Peyer's patch (tissue), 4 donors: ENCODE data around the gene SEC11A.

Experiments
- POLR2A ChIP-seq, 2 donors: fragments of 450-650 bp; IDR thresholded peaks; one replicate each; pipeline ENCODE4 v1.5.1; 2017; ENCODE audit warnings: antibody characterized with exemption in 2 of 2, mild to moderate bottlenecking in 2 of 2, moderate library complexity in 2 of 2
- TF ChIP-seq, protein P1 (sequence below), 6 experiments: fragments of 450-650 bp in 4 of 6; fragments of 200-600 bp in 2 of 6; sonication (generic) in 1 of 6; IDR thresholded peaks; one replicate each; pipeline ENCODE4 v1.5.1; 2017 to 2019; ENCODE audit warnings: antibody characterized with exemption in 6 of 6, mild to moderate bottlenecking in 3 of 6, moderate library complexity in 1 of 6

GRCh38 chr15:84685304-84685703 is 30.6 kb downstream of the SEC11A start:
- TF ChIP-seq, protein P1, sequence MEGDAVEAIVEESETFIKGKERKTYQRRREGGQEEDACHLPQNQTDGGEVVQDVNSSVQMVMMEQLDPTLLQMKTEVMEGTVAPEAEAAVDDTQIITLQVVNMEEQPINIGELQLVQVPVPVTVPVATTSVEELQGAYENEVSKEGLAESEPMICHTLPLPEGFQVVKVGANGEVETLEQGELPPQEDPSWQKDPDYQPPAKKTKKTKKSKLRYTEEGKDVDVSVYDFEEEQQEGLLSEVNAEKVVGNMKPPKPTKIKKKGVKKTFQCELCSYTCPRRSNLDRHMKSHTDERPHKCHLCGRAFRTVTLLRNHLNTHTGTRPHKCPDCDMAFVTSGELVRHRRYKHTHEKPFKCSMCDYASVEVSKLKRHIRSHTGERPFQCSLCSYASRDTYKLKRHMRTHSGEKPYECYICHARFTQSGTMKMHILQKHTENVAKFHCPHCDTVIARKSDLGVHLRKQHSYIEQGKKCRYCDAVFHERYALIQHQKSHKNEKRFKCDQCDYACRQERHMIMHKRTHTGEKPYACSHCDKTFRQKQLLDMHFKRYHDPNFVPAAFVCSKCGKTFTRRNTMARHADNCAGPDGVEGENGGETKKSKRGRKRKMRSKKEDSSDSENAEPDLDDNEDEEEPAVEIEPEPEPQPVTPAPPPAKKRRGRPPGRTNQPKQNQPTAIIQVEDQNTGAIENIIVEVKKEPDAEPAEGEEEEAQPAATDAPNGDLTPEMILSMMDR (IDR thresholded peaks at IDR 0.05) = no peak
- no peak for TF ChIP-seq POLR2A (IDR thresholded peaks at IDR 0.05)
